ENCODE results near the gene PAWR.

The PAWR gene

DNA sequence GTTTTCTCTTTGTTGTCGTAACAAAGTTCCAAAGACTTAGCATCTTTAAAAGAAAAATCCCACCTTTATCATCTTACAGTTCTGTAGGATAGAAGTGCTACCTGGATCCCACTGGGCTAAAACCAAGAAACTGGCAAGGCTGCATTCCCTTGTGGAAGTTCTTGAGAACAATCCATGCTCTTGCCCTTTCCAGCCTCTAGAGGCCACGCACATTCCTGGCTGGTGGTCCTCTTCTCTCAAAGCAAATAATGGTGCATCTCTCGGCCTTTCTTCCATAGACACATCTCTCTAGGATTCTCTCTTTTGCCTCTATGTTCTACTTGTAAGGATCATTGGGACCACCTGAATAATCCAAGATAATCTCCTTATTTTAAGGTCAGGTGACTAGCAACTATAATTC is 8.2 kb upstream of the PAWR start:
- 89% methylated on average over 3 of the region's 3 CpGs for WGBS
- no peak overlapping the region for H3K9ac ChIP-seq (ENCODE audit: low read depth, low read length)
- no peak overlapping the region for H3K4me3 ChIP-seq (ENCODE audit: low read length)
- H3K27me3 ChIP-seq (ENCODE audit: insufficient read depth, low read length): no peaks in the 10 kb centered on the region
- no peaks in the 10 kb centered on the region for H3K36me3 ChIP-seq (ENCODE audit: insufficient read depth, low read length)
- H3K4me1 ChIP-seq (ENCODE audit: insufficient read depth, low read length): no peaks in the 10 kb centered on the region
- no peak overlapping the region for H3K27ac ChIP-seq (ENCODE audit: low read depth, low read length)
- H3K9me3 ChIP-seq (ENCODE audit: insufficient read depth, low read depth, low read length): no peaks in the 10 kb centered on the region

DNA sequence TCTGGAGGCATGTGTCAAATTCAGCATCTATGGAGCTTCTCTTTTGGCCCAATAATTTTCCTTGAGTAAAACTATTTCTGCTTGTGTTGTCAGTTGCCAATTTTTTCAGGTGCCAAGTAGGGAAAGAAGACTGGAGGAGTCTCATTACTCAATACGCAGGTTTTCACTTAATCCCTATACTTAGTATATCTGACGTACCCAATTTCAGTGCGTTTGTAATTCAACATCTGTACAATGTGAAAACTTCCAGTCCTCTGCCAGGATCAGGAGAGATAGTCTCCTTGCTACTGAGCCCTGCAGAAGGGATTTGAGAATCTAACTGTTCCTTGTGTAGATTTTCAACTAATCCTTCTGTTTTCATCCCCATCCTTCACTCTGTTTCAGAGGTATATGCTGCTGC is 5.7 kb upstream of the PAWR start:
- Histone ChIP-seq H3K9ac (ENCODE audit: low read depth, low read length) (no peak overlapping the region), H3K9me3 (ENCODE audit: insufficient read depth, low read depth, low read length) (no peaks in the 10 kb centered on the region), H3K4me1 (ENCODE audit: insufficient read depth, low read length) (peaks cover 11% of the 10 kb centered on the region), H3K4me3 (ENCODE audit: low read length) (no peak overlapping the region), H3K36me3 (ENCODE audit: insufficient read depth, low read length) (no peaks in the 10 kb centered on the region), H3K27me3 (ENCODE audit: insufficient read depth, low read length) (no peaks in the 10 kb centered on the region), H3K27ac (ENCODE audit: low read depth, low read length) (no peak overlapping the region)
- 96% methylated on average over 3 of the region's 3 CpGs for WGBS

DNA sequence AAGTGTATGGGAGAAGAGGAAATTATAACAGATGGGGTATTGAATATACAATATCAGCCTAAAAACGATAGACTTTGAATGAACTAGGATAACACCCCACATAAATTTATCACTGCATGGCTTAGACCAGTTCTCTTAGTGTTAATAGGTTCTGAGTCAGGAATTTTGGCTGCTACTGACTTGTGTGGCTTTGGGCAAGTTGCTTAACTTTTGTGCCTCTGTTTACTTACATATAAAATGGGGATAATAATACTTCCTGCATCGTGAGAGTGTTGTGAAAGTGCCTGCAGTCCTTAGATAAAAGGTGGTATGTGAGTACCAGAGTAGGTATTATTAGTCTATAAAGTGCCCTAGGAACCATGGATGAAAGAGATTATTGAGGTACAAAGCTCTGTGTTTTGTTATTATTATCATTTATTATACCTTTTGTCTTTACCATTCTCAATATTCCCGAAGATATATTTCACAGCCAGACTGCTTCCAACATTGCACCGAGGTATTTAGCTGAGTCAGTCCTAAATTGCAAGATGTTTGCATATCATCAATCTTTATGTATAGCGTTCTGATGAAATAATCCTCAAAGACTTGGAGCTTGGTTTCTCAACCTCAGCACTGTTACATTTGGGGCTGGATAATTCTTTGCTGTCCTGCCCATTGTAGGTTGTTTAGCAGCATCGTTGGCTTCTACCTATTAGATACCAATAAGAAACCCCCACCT is 2.3 kb upstream of the PAWR start:
- Histone ChIP-seq H3K4me3 (ENCODE audit: low read length) (peak overlapping the region; percentile 98), H3K9me3 (ENCODE audit: insufficient read depth, low read depth, low read length) (no peaks in the 10 kb centered on the region), H3K4me1 (ENCODE audit: insufficient read depth, low read length) (peaks cover 11% of the 10 kb centered on the region), H3K27me3 (ENCODE audit: insufficient read depth, low read length) (no peaks in the 10 kb centered on the region), H3K36me3 (ENCODE audit: insufficient read depth, low read length) (no peaks in the 10 kb centered on the region; the same call in 1 of the 2 replicates), H3K27ac (ENCODE audit: low read depth, low read length) (no peak overlapping the region), H3K9ac (ENCODE audit: low read depth, low read length) (0 out of 2 replicates have a peak overlapping the region, but pooled peaks have one; percentile 95)
- 76% methylated on average over 5 of the region's 6 CpGs for WGBS

DNA sequence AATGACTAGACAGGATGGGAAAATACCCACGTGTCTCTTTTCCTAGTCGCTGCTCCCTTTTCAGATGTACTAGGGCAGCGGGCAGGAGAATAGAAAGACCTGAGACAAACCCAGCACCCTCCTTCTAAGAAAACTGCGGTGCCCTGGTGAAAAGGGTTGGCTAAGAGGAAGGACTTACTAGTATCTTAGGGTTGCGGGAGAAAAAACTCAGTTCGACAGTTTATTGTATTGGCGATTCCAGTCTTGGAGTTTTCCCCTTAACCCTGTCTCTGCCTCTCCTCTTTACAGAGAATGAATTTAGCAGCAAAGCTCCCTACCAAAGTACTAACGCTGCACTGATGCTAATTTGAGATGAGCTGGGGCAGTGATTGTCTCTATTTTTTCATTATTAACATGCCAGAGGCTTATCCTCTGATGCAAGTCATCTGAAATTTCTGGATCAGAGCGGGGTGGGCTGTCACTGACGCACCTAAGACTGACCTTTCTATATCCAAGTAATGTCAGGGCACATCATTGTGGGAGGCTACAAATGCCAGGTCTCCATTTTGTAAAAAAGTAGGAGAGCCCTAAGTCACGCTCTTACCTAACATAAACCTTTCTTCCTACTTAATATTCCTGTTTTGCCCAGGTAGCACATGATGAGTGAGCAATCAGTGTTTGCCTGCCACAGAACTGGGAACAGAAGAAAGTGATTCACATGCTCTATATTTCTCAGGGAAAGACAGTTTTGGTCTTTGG is 916 bp upstream of the PAWR start:
- Histone ChIP-seq H3K4me3 (ENCODE audit: low read length) (peak overlapping the region; percentile 98), H3K9me3 (ENCODE audit: insufficient read depth, low read depth, low read length) (no peaks in the 10 kb centered on the region), H3K27me3 (ENCODE audit: insufficient read depth, low read length) (no peaks in the 10 kb centered on the region), H3K4me1 (ENCODE audit: insufficient read depth, low read length) (peaks cover 18% of the 10 kb centered on the region), H3K9ac (ENCODE audit: low read depth, low read length) (peak overlapping the region; percentile 95), H3K27ac (ENCODE audit: low read depth, low read length) (peak overlapping the region; percentile 91), H3K36me3 (ENCODE audit: insufficient read depth, low read length) (peaks cover 7% of the 10 kb centered on the region; the same call in 1 of the 2 replicates)
- 3% methylated on average over 11 of the region's 11 CpGs for WGBS

DNA sequence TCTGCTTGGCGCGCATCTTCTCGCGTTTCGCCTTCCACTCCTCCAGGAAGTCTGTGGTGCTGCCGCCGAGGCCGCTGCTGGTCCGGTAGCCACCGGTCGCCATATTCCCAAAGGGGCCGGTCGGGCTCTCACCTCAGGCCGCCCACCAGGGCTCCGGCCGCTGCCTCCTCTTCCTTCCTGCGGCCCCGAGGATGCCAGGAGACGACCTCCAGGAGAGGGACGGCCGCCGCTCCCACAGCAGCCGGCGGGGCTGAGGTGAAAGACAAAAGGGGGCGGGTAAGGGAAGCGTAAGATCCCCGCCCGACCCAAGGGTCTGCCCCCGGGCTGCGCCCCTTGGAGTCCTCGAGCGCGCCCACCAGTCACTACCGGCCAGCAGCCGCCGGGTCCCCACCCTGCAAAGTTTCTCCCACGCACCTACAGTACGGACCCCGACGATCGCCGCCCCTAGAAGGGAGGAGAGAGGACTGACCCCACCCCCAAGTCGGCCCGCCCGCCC is 574 bp downstream of the PAWR start:
- Histone ChIP-seq H3K27ac (ENCODE audit: low read depth, low read length) (peak overlapping the region; percentile 95; the same call in 1 of the 2 replicates), H3K9ac (ENCODE audit: low read depth, low read length) (peak overlapping the region; percentile 95), H3K27me3 (ENCODE audit: insufficient read depth, low read length) (no peaks in the 10 kb centered on the region), H3K36me3 (ENCODE audit: insufficient read depth, low read length) (peaks cover 13% of the 10 kb centered on the region), H3K9me3 (ENCODE audit: insufficient read depth, low read depth, low read length) (no peaks in the 10 kb centered on the region), H3K4me3 (ENCODE audit: low read length) (peak overlapping the region; percentile 98), H3K4me1 (ENCODE audit: insufficient read depth, low read length) (peaks cover 33% of the 10 kb centered on the region)
- WGBS: under 1% methylated on average over 43 of the region's 45 CpGs

DNA sequence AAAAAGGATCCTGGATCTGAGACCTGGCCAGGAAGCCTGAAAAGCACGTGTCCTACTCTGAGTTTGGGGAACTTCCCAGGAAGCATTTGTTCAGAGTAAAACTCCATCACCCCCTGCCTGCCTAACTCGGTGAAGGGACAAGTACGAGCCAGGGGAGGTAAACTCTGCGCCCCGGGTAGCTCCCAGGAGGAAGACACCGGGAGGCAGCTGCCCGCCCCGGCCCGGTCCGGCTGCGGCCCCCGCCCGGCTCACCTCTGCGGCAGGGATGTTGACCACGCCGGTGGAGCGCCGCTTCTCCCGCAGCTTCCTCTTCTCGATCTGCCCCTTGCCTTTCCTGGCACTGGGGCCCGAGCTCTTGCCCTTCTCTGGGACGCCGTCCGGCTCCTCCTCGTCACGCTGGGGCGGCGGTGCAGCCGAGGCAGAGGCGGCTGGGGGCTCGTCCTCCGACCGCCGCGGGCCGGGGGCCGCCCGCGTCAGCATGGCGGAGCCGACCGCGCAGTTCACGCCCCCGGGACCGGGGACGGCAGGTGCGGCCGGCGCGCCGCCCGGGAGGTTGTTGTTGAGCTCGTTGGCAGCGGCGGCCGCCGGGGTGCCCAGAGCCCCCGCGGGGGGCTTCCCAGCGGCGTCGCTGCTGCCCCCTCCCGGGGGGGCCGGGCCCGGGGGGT is 1.2 kb downstream of the PAWR start:
- WGBS: under 1% methylated on average over 66 of the region's 66 CpGs
- peak overlapping the region; percentile 98 for H3K4me3 ChIP-seq (ENCODE audit: low read length)
- peaks cover 38% of the 10 kb centered on the region for H3K4me1 ChIP-seq (ENCODE audit: insufficient read depth, low read length)
- H3K27ac ChIP-seq (ENCODE audit: low read depth, low read length): peak overlapping the region; percentile 95
- no peaks in the 10 kb centered on the region for H3K27me3 ChIP-seq (ENCODE audit: insufficient read depth, low read length)
- peak overlapping the region; percentile 66 for H3K9ac ChIP-seq (ENCODE audit: low read depth, low read length)
- H3K36me3 ChIP-seq (ENCODE audit: insufficient read depth, low read length): peaks cover 19% of the 10 kb centered on the region
- no peaks in the 10 kb centered on the region for H3K9me3 ChIP-seq (ENCODE audit: insufficient read depth, low read depth, low read length)

DNA sequence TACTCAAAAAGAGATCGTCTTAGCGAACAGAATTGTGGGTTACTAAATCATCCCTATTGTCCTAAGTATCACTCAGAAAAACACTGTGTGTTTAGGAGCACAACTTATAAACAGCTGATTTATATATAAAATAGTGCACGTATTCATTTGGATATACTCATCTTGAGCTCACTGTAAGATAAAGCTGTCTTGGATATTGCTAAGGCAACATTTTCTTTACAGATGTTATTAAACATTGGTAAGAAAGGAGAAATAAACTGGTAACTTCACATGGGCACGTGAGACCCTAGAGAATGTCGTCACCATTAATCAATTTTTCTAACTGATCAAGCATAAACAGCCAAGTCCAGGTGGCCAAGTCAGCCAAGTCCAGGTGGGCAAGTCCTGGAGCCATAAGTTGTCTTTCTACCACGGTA is 1.7 kb downstream of the PAWR start:
- Histone ChIP-seq H3K9ac (ENCODE audit: low read depth, low read length) (peak overlapping the region; percentile 66), H3K36me3 (ENCODE audit: insufficient read depth, low read length) (peaks cover 22% of the 10 kb centered on the region), H3K4me3 (ENCODE audit: low read length) (peak overlapping the region; percentile 98), H3K27me3 (ENCODE audit: insufficient read depth, low read length) (no peaks in the 10 kb centered on the region), H3K9me3 (ENCODE audit: insufficient read depth, low read depth, low read length) (no peaks in the 10 kb centered on the region), H3K4me1 (ENCODE audit: insufficient read depth, low read length) (peaks cover 38% of the 10 kb centered on the region), H3K27ac (ENCODE audit: low read depth, low read length) (peak overlapping the region; percentile 95)
- WGBS: 0% methylated on average over 5 of the region's 6 CpGs

DNA sequence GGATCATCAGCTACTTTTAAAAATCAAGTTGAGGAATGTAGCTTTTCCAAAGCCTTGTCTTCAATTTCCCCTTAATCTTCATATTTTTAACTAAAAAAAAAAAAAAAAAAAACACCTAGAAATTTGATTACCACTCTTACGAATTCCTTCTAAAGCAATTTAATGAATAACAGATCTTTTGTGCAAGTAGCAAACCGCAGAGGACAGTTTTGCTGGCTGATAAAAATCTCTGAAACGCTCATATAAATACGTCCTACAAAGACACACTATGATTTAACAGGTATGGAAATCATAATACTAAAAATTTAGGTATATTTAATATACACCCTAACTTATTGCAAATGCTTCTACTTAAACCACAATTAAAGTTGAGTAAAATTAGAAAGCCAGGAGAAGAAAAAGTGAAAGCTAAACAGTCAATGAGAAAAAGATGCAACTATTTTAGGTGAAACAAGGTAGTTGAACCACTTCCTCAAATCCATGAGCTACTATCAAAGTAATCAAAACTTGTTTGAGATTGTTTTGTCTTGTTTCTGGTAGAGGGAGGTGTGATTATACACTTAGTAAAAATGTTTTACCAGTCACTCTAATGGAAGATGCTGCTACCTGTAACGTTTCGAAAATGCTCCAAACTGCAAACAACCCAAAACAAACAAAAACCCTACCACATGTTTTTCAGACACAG is 2.2 kb downstream of the PAWR start:
- H3K27ac ChIP-seq (ENCODE audit: low read depth, low read length): peak overlapping the region; percentile 95
- H3K9me3 ChIP-seq (ENCODE audit: insufficient read depth, low read depth, low read length): no peaks in the 10 kb centered on the region
- peak overlapping the region; percentile 66 for H3K9ac ChIP-seq (ENCODE audit: low read depth, low read length)
- peaks cover 23% of the 10 kb centered on the region for H3K36me3 ChIP-seq (ENCODE audit: insufficient read depth, low read length)
- no peaks in the 10 kb centered on the region for H3K27me3 ChIP-seq (ENCODE audit: insufficient read depth, low read length)
- peaks cover 43% of the 10 kb centered on the region for H3K4me1 ChIP-seq (ENCODE audit: insufficient read depth, low read length)
- peak overlapping the region; percentile 98 for H3K4me3 ChIP-seq (ENCODE audit: low read length)
- WGBS: 19% methylated on average over 4 of the region's 6 CpGs

DNA sequence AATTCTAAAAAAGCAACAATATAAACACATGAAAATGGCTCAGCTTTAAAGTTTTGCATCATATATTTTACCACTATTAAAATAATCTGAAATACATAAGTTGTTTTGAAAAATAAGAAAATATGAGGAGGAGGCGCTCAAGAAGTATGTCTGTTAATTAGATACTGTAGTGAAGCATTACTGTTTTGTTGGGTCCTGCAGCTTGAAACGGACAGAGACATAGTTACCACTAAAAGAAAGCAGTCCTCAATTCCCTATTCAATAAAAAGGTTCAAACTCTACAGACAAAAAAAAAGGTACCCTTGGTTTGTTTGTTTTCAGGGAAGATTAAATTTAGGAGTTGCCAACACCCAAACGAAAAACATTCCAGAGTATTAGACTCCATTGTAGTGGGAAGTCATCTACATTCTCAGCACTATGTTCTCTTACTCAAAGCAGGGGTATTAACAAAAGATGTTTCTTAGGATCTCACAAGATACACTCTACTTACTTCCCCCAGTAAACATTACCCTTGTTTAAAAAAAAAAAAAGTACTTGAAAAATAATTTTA is 3.0 kb downstream of the PAWR start:
- Histone ChIP-seq H3K27ac (ENCODE audit: low read depth, low read length) (no peak overlapping the region), H3K36me3 (ENCODE audit: insufficient read depth, low read length) (peaks cover 23% of the 10 kb centered on the region), H3K4me3 (ENCODE audit: low read length) (peak overlapping the region; percentile 98), H3K4me1 (ENCODE audit: insufficient read depth, low read length) (peaks cover 45% of the 10 kb centered on the region), H3K9me3 (ENCODE audit: insufficient read depth, low read depth, low read length) (no peaks in the 10 kb centered on the region), H3K9ac (ENCODE audit: low read depth, low read length) (peak overlapping the region; percentile 66), H3K27me3 (ENCODE audit: insufficient read depth, low read length) (no peaks in the 10 kb centered on the region)
- WGBS: 0% methylated on average over 1 of the region's 3 CpGs

DNA sequence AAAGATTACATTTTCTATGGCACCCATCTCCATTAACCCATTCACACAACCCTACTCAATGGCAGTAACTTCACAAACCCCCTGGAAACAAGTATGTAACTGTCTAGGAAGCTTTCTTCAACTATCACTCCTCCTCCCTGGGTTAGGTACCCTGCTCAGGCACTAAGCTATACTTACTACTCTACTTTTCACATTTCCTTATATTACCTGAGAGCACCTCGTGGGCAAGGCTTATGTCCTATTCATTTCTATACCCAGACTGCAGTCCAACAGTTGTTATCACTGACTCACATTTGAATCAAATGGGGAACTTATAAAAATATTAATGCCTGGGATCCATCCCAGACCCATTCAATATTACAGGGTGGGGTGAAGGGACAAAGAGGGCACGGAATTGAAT is 4.6 kb downstream of the PAWR start:
- H3K9ac ChIP-seq (ENCODE audit: low read depth, low read length): no peak overlapping the region
- no peaks in the 10 kb centered on the region for H3K27me3 ChIP-seq (ENCODE audit: insufficient read depth, low read length)
- H3K4me1 ChIP-seq (ENCODE audit: insufficient read depth, low read length): peaks cover 56% of the 10 kb centered on the region
- peak overlapping the region; percentile 98 for H3K4me3 ChIP-seq (ENCODE audit: low read length)
- H3K27ac ChIP-seq (ENCODE audit: low read depth, low read length): no peak overlapping the region
- no peaks in the 10 kb centered on the region for H3K9me3 ChIP-seq (ENCODE audit: insufficient read depth, low read depth, low read length)
- H3K36me3 ChIP-seq (ENCODE audit: insufficient read depth, low read length): peaks cover 23% of the 10 kb centered on the region
- WGBS: 76% methylated on average over 2 of the region's 2 CpGs

All from HUES64 (cell line).